Measurements from ENCODE around the gene ITM2B. TPM values are rescaled to one million over a fixed set of nuclear protein-coding genes. Genes with fewer than 3 reads are reported as not detected.
"Not testable (repeated sequence)": the region's sequence is repeated elsewhere in the genome, so short reads cannot be mapped to it uniquely, and the experiment has no call there.

The ITM2B gene
- total and polyA plus RNA-seq, 10 of the 15 experiments (the other 5 are each of a cell fraction or from before 2014, with no cell fraction given) = 2.5 to 18.1 (median 4.9) TPM

DNA sequence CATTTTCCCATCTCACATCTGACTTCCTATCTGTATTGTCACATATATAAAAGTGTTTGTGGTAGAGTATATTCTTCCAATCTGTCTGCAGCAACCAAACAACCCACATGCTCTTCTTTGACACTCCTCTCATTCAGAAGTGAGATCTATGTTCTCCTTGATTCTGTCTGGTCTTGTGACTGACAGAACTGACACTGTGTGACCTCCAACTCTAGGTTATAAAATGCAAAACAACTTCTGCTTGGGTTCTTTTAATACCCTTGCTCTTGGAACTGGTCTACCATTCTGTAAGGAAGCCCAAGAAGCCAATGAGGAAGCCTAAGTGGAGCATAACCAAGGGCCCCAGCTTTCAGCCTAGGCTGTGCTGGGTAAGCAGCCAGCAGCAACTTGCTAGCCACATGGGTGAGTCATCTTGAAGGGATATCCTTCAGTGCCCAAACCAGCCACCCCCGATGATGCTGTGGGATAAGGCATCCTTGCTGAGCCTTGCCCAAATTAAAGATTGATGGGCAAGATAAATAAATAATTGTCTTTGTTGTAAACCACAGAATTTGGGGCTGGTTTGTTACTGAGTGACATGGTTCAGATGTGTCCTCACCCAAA, 18.4 kb upstream of the ITM2B start (continued):
- TF ChIP-seq, protein P1, sequence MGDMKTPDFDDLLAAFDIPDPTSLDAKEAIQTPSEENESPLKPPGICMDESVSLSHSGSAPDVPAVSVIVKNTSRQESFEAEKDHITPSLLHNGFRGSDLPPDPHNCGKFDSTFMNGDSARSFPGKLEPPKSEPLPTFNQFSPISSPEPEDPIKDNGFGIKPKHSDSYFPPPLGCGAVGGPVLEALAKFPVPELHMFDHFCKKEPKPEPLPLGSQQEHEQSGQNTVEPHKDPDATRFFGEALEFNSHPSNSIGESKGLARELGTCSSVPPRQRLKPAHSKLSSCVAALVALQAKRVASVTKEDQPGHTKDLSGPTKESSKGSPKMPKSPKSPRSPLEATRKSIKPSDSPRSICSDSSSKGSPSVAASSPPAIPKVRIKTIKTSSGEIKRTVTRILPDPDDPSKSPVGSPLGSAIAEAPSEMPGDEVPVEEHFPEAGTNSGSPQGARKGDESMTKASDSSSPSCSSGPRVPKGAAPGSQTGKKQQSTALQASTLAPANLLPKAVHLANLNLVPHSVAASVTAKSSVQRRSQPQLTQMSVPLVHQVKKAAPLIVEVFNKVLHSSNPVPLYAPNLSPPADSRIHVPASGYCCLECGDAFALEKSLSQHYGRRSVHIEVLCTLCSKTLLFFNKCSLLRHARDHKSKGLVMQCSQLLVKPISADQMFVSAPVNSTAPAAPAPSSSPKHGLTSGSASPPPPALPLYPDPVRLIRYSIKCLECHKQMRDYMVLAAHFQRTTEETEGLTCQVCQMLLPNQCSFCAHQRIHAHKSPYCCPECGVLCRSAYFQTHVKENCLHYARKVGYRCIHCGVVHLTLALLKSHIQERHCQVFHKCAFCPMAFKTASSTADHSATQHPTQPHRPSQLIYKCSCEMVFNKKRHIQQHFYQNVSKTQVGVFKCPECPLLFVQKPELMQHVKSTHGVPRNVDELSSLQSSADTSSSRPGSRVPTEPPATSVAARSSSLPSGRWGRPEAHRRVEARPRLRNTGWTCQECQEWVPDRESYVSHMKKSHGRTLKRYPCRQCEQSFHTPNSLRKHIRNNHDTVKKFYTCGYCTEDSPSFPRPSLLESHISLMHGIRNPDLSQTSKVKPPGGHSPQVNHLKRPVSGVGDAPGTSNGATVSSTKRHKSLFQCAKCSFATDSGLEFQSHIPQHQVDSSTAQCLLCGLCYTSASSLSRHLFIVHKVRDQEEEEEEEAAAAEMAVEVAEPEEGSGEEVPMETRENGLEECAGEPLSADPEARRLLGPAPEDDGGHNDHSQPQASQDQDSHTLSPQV (IDR thresholded peaks at IDR 0.05) = no peak
- TF ChIP-seq POLR2A (IDR thresholded peaks at IDR 0.05; ENCODE audit: low read depth, low read length) = no peak
- no peak for TF ChIP-seq NFIC (IDR thresholded peaks at IDR 0.05; ENCODE audit: low read depth, low read length)
- TF ChIP-seq, protein P2, sequence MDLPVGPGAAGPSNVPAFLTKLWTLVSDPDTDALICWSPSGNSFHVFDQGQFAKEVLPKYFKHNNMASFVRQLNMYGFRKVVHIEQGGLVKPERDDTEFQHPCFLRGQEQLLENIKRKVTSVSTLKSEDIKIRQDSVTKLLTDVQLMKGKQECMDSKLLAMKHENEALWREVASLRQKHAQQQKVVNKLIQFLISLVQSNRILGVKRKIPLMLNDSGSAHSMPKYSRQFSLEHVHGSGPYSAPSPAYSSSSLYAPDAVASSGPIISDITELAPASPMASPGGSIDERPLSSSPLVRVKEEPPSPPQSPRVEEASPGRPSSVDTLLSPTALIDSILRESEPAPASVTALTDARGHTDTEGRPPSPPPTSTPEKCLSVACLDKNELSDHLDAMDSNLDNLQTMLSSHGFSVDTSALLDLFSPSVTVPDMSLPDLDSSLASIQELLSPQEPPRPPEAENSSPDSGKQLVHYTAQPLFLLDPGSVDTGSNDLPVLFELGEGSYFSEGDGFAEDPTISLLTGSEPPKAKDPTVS (IDR thresholded peaks at IDR 0.05; ENCODE audit: low read depth, low read length) = no peak
- TF ChIP-seq CREB1 (IDR thresholded peaks at IDR 0.05; ENCODE audit: low read depth) = no peak
- TF ChIP-seq CBFB (IDR thresholded peaks at IDR 0.05; ENCODE audit: low read depth) = no peak

DNA sequence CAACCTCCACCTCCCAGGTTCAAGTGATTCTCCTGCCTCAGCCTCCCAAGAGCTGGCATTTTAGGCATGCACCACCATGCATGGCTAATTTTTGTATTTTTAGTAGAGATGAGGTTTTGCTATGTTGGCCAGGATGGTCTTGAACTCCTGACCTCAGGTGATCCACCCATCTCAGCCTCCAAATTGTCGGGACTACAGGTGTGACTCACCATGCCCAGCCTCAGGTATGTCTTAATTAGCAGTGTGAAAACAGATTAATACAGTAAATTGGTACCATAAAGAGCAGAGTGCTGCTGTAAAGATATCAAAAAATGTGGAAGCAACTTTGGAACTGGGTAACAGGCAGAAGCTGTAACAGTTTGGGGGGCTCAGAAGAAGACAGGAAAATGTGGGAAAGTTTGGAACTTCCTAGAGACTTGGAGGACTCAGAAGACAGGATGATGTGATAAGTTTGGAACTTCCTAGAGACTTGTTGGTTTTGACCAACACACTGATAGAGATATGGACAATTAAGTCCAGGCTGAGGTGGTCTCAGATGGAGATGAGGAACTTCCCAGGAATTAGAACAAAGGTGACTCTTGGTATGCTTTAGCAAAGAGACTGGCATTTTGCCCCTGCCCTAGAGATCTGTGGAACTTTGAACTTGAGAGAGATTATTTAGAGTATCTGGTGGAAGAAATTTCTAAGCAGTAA, 17.3 kb upstream of the ITM2B start:
- H3K36me3 ChIP-seq (ENCODE audit: control insufficient read depth in 2 of 2, insufficient read depth in 2 of 2, low read length in 1 of 2); H3K4me2 ChIP-seq (ENCODE audit: control insufficient read depth, insufficient read depth); H3K9ac ChIP-seq (ENCODE audit: control insufficient read depth, insufficient read depth, low read length); H3K4me1 ChIP-seq (ENCODE audit: control insufficient read depth, insufficient read depth, low read length); intact Hi-C loops (cut with micrococcal nuclease; ENCODE audit: unreplicated experiment); RAD21 ChIA-PET (ENCODE audit: unreplicated experiment); DNase-seq (ENCODE audit: low read depth, low spot score); in situ Hi-C loops (cut with MboI); H3K27ac ChIP-seq (ENCODE audit: control insufficient read depth, insufficient read depth); H3K4me3 ChIP-seq; SMC1A ChIA-PET (ENCODE audit: uncharacterized antibody, unreplicated experiment); BruUV-seq (replicated peaks); H3K79me2 ChIP-seq (ENCODE audit: control insufficient read depth, insufficient read depth, low read length); CTCF ChIA-PET; H4K20me1 ChIP-seq (ENCODE audit: control insufficient read depth, insufficient read depth); H3K9me3 ChIP-seq (replicated peaks; ENCODE audit: control insufficient read depth, insufficient read depth, low read length); ATAC-seq; FAIRE-seq; POLR2A ChIA-PET; H3K27me3 ChIP-seq (replicated peaks in 1 of 2; ENCODE audit: control insufficient read depth in 2 of 2, insufficient read depth in 2 of 2, low read length in 1 of 2); H2AFZ ChIP-seq (ENCODE audit: control insufficient read depth, low read depth, low read length): not testable (repeated sequence)
- WGBS (ENCODE audit: insufficient coverage, insufficient replicate concordance, low lambda C conversion rate, missing lambda C conversion rate) = 0% methylated on average over 1 of the region's 1 CpG

All from GM12878 (cell line).